ENCODE measurements around the gene KRTAP10-8.

KRTAP10-8 gene

GRCh38 chr21:44612029-44612486 lies at the start of gene KRTAP10-8:
TSS of gene KRTAP10-8 (plus strand) at chr21:44612079. CDS start at chr21:44612101, 22 bp downstream.
- TF ChIP-seq Cebpa-rat (IDR thresholded peaks at IDR 0.05), result no peak
- no peak within 1 kb of the TSS for H3K9ac ChIP-seq
- H3K4me1 ChIP-seq, result peaks cover 27% of the 10 kb centered on the region
- H3K27me3 ChIP-seq, result no peaks in the 10 kb centered on the region
- no peaks in the 10 kb centered on the region for H3K36me3 ChIP-seq
- H4K20me1 ChIP-seq, result no peaks in the 10 kb centered on the region
- peaks cover 36% of the 10 kb centered on the region for H3K9me3 ChIP-seq
- no peak within 1 kb of the TSS for H3K27ac ChIP-seq
- no peak within 1 kb of the TSS for H3K4me2 ChIP-seq
- no peak within 1 kb of the TSS for H3K4me3 ChIP-seq

DNA sequence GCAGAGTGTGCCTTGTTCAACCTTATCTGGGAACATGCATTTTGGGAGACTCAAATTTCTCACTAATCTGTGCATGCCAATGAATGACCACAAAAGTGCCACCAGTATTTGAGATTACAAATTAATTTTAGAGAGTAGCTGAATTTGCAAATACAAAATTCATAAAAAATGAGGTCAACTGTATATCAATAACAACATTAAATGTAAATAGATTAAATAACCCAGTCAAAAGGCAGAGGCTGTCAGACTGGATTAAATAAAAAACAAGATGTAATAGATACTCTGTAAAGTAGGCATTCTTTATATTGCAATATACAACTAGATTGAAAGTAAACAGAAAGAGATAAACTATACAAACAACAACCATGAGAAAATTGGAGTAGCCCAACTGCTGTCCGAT lies 47.8 kb upstream of the KRTAP10-8 start:
- no peaks in the 10 kb centered on the region for H3K27me3 ChIP-seq

GRCh38 chr21:44564886-44565598 lies 46.8 kb upstream of the KRTAP10-8 start:
- H3K9me3 ChIP-seq, result peaks cover 9% of the 10 kb centered on the region

More for the DNA sequence above, 47.8 kb upstream of the KRTAP10-8 start:
- Histone ChIP-seq H4K20me1 (no peaks in the 10 kb centered on the region), H3K36me3 (no peaks in the 10 kb centered on the region), H3K27ac (no peak overlapping the region), H3K9ac (no peak overlapping the region), H3K4me2 (no peak overlapping the region), H3K4me3 (no peak overlapping the region), H3K9me3 (peaks cover 18% of the 10 kb centered on the region), H3K4me1 (peaks cover 5% of the 10 kb centered on the region)
- no peak for TF ChIP-seq Cebpa-rat (IDR thresholded peaks at IDR 0.05)

DNA sequence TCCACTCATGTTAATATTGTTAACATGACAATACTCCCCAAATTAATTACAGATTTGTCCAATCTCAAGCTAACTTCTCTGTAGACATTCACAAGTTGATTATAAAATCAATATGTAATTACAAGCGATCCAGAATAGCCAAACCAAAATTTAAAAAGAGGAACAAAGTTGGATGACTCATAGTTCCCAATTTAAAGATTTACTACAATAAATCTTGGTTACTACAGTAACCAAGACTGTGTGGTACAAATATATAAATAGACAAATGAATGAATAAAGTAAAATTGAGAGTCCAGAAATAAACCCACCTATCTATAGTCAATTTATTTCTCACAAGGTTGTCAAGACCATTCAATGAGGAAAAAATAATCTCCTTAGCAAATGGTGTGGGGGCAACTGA lies 45.5 kb upstream of the KRTAP10-8 start:
- no peak overlapping the region for H3K27ac ChIP-seq
- peaks cover 5% of the 10 kb centered on the region for H3K4me1 ChIP-seq
- no peaks in the 10 kb centered on the region for H3K27me3 ChIP-seq
- no peaks in the 10 kb centered on the region for H3K36me3 ChIP-seq
- TF ChIP-seq Cebpa-rat (IDR thresholded peaks at IDR 0.05), result no peak
- H3K9ac ChIP-seq, result no peak overlapping the region
- H3K9me3 ChIP-seq, result peaks cover 13% of the 10 kb centered on the region
- no peaks in the 10 kb centered on the region for H4K20me1 ChIP-seq
- no peak overlapping the region for H3K4me2 ChIP-seq
- H3K4me3 ChIP-seq, result no peak overlapping the region

More at GRCh38 chr21:44564886-44565598, 46.8 kb upstream of the KRTAP10-8 start:
- Histone ChIP-seq H3K4me2 (no peak overlapping the region), H3K4me3 (no peak overlapping the region), H3K36me3 (no peaks in the 10 kb centered on the region), H3K9ac (no peak overlapping the region), H3K27me3 (no peaks in the 10 kb centered on the region), H3K4me1 (peaks cover 5% of the 10 kb centered on the region), H3K27ac (no peak overlapping the region), H4K20me1 (no peaks in the 10 kb centered on the region)
- TF ChIP-seq Cebpa-rat (IDR thresholded peaks at IDR 0.05), result no peak

DNA sequence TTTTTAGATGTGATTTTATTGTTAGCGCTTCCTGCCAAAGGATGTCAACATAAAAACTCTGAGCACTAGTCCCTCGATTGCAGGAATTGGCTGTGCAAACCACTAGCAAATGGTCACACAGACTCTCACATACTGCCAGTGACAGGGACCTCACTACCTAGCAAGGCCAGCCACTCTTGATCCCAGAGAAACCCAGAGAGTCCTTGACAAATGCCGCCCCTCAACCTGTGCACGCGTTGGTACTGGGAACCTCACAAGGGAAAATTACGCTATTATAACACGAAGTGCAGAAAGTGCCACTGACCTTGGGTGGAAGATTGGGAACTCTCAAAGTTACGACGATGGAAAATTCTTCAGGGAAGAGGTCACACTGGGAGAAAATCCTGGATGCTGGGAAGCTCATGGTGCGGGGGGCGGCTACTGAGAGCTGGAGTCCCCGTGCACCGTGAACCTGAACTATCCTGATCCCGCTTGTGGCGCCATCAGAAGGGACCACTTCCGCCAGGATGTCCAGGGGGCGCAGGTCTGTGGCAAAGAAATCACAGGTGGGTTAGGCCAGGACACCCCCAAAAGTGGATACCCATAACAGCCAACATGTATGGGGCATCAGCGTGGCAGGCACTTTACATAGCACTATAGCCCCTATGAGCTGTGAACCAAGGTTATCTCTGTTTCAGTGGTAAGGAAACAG lies 44.3 kb upstream of the KRTAP10-8 start:
- no peaks in the 10 kb centered on the region for H3K27me3 ChIP-seq
- no peaks in the 10 kb centered on the region for H3K36me3 ChIP-seq
- no peak overlapping the region for H3K9ac ChIP-seq
- H3K4me2 ChIP-seq, result no peak overlapping the region
- no peak overlapping the region for H3K4me3 ChIP-seq
- no peak for TF ChIP-seq Cebpa-rat (IDR thresholded peaks at IDR 0.05)
- no peaks in the 10 kb centered on the region for H4K20me1 ChIP-seq
- H3K9me3 ChIP-seq, result peaks cover 19% of the 10 kb centered on the region
- peaks cover 5% of the 10 kb centered on the region for H3K4me1 ChIP-seq
- no peak overlapping the region for H3K27ac ChIP-seq

GRCh38 chr21:44568261-44568660 lies 43.6 kb upstream of the KRTAP10-8 start:
- Histone ChIP-seq H3K4me1 (peaks cover 5% of the 10 kb centered on the region), H3K9me3 (peaks cover 19% of the 10 kb centered on the region), H3K4me2 (no peak overlapping the region), H3K9ac (no peak overlapping the region), H3K27me3 (no peaks in the 10 kb centered on the region), H3K36me3 (no peaks in the 10 kb centered on the region), H3K27ac (no peak overlapping the region), H3K4me3 (no peak overlapping the region), H4K20me1 (no peaks in the 10 kb centered on the region)
- TF ChIP-seq Cebpa-rat (IDR thresholded peaks at IDR 0.05), result no peak

DNA sequence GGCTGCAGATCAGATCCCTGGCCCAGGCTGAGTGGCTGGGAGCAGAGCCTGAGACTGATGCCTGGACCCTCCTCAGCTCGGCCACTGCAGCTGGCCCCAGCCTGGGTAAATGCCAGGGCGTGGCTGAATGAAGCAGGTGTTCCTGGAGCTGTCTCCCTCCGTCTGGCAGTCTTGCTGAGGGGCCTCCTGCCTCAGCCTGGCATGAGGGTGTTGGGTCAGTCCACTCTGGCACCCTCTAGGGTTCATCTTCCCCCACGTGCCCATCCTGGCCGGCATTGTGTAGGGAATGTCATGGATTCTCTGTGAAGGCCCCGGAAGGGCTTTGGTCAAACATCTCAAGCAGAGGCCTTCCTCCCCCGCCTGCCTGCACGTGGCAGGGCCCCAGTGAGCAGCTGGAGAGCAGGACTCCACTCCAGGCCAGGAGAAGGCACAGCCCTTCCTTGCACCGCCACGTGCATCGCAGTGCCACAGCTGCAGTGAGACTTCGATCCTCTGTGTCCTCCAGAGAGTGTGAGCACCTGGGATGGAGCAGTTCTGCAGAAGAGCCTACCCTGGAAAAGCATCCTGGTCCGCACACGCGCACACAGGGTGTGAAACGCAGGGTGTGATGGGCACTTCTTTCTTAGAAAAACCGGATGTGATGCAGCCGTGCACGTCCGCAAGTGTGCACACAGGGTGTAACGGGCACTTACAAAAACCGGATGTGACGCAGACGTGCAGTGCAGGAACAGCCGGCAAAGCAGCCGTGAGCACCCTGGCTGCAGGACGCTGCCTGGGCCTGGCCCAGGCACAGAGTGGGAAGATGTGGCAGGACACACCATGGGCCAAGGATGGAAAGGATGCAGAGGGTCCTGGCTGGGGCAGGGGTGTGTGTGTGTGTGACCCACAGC lies 43.0 kb upstream of the KRTAP10-8 start:
- H3K9me3 ChIP-seq, result peaks cover 18% of the 10 kb centered on the region
- H4K20me1 ChIP-seq, result no peaks in the 10 kb centered on the region
- no peak overlapping the region for H3K4me2 ChIP-seq
- no peak overlapping the region for H3K27ac ChIP-seq
- H3K4me1 ChIP-seq, result peaks cover 5% of the 10 kb centered on the region
- no peak overlapping the region for H3K9ac ChIP-seq
- H3K4me3 ChIP-seq, result no peak overlapping the region
- no peaks in the 10 kb centered on the region for H3K27me3 ChIP-seq
- TF ChIP-seq Cebpa-rat (IDR thresholded peaks at IDR 0.05), result no peak
- no peaks in the 10 kb centered on the region for H3K36me3 ChIP-seq

DNA sequence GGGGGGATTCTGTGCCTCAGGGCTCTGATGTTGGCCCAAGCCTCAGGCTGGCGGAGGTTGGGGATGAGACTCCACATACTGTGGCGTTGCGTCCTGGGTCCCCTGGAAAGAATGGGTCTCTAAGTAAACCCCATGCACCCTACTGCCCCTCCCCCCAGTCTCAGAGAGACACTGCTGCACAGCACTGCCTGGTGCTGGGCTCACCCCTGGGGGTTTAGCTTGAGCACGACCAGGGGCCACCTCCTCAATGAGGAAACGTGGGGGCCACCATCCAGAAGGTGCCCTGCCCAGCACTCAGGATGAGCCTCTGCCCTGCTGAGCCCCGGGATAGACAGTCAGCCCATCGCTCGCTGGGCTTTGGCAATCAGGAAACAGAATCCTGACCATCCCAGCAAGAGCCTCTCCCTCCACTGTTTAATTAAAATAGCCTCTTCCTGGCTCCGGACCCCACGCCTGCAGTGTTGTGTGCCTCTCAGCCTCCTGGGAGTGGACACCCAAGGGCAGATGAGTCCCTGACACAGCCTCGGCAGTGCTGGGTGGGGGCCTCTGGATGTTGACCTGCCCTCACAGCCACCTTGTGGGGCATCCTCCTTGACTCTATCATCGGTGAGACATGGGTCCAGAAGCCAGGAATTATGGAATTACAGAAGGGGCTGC lies 41.9 kb upstream of the KRTAP10-8 start:
- TF ChIP-seq Cebpa-rat (IDR thresholded peaks at IDR 0.05), result no peak
- H3K36me3 ChIP-seq, result no peaks in the 10 kb centered on the region
- H3K9ac ChIP-seq, result no peak overlapping the region
- no peaks in the 10 kb centered on the region for H3K27me3 ChIP-seq
- peaks cover 16% of the 10 kb centered on the region for H3K9me3 ChIP-seq
- no peak overlapping the region for H3K4me3 ChIP-seq
- H3K4me1 ChIP-seq, result peaks cover 5% of the 10 kb centered on the region
- no peak overlapping the region for H3K27ac ChIP-seq
- H3K4me2 ChIP-seq, result no peak overlapping the region
- no peaks in the 10 kb centered on the region for H4K20me1 ChIP-seq

- no peak for TF ChIP-seq Cebpa-rat (IDR thresholded peaks at IDR 0.05)
- peaks cover 17% of the 10 kb centered on the region for H3K9me3 ChIP-seq
- peaks cover 5% of the 10 kb centered on the region for H3K4me1 ChIP-seq
- H3K27ac ChIP-seq, result no peak overlapping the region
- no peak overlapping the region for H3K4me3 ChIP-seq
- H3K4me2 ChIP-seq, result no peak overlapping the region
- no peaks in the 10 kb centered on the region for H3K27me3 ChIP-seq
- H3K36me3 ChIP-seq, result no peaks in the 10 kb centered on the region
- no peaks in the 10 kb centered on the region for H4K20me1 ChIP-seq
- H3K9ac ChIP-seq, result no peak overlapping the region
Measured at GRCh38 chr21:44571296-44571695, 40.6 kb upstream of the KRTAP10-8 start.

All from BLaER1 (cell line).